Sigmoid colon (tissue), 4 donors: Measurements from ENCODE around the gene GJA3.

Source experiments
- EP300 ChIP-seq, 4 donors: sonication (generic); formaldehyde crosslinking; IDR thresholded peaks; one replicate each; pipeline ENCODE4 v1.6.1; 2017; ENCODE audit warnings: antibody characterized with exemption in 4 of 4
- POLR2A ChIP-seq, 2 donors: fragments of 450-650 bp; IDR thresholded peaks; one replicate each; pipeline ENCODE4 v1.6.1; 2016; ENCODE audit warnings: antibody characterized with exemption in 2 of 2, mild to moderate bottlenecking in 2 of 2, moderate library complexity in 2 of 2
- POLR2AphosphoS5 ChIP-seq, 4 donors: sonication (generic); formaldehyde crosslinking; IDR thresholded peaks; one replicate each; pipeline ENCODE4 v1.6.1; 2017; ENCODE audit warnings: antibody characterized with exemption in 4 of 4
- TF ChIP-seq, protein P1 (sequence below), 4 experiments: fragments of 450-650 bp in 3 of 4; fragments of 200-600 bp in 1 of 4; IDR thresholded peaks; one replicate each; pipeline ENCODE4 v1.5.1; 2016 to 2019; ENCODE audit warnings: antibody characterized with exemption in 4 of 4, mild to moderate bottlenecking in 3 of 4, moderate library complexity in 2 of 4

DNA sequence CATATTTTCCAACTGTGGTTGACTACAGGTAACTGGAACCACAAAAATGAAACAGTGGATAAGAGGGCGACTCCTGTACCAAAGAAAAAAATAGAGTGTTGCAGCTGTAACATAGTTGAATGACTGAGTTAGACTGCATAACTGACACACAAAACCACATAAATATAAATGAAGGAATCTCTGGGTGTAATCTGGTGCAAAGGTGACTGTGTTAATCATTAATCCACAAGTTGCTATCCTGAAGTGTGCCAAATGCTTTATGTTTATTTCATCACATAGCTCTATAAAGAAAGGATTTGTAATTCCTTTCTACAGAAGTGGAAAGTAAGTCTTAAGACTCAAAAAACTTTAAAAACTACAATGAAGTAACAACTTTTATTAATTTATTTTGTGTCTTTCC, 37.9 kb upstream of the GJA3 start:
- TF ChIP-seq EP300 (IDR thresholded peaks at IDR 0.05): no peak
- TF ChIP-seq, protein P1, sequence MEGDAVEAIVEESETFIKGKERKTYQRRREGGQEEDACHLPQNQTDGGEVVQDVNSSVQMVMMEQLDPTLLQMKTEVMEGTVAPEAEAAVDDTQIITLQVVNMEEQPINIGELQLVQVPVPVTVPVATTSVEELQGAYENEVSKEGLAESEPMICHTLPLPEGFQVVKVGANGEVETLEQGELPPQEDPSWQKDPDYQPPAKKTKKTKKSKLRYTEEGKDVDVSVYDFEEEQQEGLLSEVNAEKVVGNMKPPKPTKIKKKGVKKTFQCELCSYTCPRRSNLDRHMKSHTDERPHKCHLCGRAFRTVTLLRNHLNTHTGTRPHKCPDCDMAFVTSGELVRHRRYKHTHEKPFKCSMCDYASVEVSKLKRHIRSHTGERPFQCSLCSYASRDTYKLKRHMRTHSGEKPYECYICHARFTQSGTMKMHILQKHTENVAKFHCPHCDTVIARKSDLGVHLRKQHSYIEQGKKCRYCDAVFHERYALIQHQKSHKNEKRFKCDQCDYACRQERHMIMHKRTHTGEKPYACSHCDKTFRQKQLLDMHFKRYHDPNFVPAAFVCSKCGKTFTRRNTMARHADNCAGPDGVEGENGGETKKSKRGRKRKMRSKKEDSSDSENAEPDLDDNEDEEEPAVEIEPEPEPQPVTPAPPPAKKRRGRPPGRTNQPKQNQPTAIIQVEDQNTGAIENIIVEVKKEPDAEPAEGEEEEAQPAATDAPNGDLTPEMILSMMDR (IDR thresholded peaks at IDR 0.05): no peak
- no peak for TF ChIP-seq POLR2AphosphoS5 (IDR thresholded peaks at IDR 0.05)
- TF ChIP-seq POLR2A (IDR thresholded peaks at IDR 0.05): no peak
